ENCODE data around the gene SHISA4.
"Not testable (repeated sequence)": the region's sequence is repeated elsewhere in the genome, so short reads cannot be mapped to it uniquely, and the experiment has no call there.

The SHISA4 gene, protein sequence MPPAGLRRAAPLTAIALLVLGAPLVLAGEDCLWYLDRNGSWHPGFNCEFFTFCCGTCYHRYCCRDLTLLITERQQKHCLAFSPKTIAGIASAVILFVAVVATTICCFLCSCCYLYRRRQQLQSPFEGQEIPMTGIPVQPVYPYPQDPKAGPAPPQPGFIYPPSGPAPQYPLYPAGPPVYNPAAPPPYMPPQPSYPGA

DNA sequence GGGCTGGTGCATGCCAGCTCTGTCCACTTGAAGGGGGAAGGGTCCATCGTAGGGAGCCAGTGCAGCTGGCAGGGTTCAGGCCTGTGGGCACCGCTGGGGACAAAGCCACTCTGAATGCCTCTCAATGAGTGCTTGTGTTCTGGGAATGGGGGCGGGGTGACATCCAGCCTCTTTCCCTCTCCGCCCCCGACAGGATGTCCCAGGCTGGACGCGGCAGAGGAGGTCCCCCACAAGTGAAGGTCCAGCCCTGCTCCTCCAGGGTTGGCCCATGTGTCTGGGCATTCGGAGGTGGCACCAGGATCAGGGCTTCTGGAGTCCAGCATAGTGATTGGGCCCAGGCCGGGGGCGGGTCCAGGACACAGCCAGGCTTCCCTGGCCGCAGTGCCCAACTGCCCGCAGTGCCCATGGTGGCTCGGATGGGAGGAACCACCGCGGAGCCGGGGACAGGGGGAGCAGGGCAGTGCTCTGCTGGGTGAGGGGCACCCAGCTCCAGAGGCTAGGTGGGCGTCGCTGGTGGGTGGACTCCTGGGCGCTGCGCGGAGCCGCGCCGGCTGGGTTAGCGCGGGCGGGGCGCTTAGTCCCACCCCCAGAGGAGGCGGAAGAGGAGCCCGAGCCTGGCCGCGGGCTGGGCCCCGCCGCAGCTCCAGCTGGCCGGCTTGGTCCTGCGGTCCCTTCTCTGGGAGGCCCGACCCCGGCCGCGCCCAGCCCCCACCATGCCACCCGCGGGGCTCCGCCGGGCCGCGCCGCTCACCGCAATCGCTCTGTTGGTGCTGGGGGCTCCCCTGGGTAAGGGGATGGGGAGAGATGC is at the start of gene SHISA4:
SHISA4 (plus strand) TSS at position 617 of the 808 bp plus-strand sequence; CDS start at position 714, 97 bp downstream.
- DNase-seq: peak; percentile 48

DNA sequence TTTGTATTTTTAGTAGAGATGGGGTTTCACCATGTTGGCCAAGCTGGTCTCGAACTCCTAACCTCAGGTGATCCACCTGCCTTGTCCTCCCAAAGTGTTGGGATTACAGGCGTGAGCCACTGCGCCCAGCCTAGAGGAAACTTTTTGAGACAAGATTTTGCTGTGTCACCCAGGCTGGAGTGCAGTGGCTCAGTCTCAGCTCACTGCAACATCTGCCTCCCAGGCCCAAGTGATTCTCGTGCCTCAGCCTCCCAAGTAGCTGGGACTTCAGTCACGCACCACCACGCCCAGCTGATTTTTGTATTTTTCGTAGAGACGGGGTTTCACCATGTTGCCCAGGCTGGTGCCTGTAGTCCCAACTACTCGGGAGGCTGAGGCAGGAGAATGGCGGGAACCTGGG is 49.6 kb upstream of the SHISA4 start:
- not testable (repeated sequence) for DNase-seq

DNA sequence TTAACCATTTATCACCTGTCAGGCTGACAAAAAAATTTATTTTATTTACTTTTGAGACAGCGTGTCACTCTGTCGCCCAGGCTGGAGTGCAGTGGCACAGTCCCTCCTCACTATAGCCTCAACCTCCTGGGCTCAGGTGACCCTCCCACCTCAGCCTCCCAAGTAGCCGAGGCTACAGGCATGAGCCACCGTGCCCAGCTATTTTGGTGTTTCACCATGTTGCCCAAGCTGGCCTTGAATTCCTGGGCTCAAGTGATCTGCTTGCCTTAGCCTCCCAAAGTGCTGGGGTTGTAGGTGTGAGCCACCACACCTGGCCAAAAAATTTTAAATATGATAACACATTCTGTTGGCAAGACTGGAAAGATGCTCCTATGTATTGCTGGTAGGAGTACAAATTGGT is 48.6 kb upstream of the SHISA4 start:
- DNase-seq: no peak

DNA sequence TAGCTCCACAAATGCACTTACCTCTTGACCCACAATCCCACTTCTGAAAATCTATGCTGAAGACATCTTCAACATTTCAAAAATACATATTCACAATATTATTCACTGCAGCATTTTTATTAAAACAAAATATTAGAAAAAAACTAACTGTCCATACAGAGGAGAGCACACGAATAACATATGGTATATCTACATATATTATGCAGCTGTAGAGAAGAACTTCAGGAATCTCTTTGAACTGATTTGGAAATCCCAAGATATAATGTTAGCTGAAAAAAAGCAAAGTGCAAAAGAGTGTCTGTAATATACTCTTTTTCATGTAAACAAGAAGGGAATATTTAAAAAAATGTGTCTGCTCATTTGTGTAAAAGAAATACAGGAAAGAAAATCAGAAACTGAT is 48.2 kb upstream of the SHISA4 start:
- no peak for DNase-seq

DNA sequence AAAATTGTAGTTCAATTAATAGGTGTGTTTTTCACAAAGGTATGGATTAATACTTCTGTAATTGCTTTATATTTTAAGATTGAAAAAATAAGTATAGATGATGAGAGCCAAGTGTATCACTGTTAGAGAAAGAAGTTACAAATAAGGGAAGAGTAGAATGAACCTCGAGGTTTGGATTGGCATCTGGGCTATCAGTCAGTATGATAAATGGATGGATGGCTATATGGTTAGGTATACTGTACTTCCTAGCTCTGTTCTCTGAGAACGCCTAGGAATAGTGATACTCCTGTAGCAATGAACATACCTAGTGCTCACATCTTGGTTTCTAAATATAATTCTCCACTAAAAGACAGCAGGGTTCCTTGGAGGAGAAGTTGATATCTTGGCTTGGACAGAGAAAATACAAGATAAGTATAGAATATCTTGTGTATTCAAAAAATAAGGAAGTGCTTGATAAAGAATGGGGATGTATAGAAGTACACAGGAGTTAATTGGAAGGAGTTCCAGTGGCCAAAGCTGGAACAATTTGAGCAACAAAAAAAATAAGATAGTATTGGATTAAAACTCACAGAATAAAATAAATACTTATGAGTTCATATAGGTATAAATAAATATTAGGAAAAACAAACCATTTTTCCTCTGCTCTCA is 47.3 kb upstream of the SHISA4 start:
- no peak for DNase-seq

DNA sequence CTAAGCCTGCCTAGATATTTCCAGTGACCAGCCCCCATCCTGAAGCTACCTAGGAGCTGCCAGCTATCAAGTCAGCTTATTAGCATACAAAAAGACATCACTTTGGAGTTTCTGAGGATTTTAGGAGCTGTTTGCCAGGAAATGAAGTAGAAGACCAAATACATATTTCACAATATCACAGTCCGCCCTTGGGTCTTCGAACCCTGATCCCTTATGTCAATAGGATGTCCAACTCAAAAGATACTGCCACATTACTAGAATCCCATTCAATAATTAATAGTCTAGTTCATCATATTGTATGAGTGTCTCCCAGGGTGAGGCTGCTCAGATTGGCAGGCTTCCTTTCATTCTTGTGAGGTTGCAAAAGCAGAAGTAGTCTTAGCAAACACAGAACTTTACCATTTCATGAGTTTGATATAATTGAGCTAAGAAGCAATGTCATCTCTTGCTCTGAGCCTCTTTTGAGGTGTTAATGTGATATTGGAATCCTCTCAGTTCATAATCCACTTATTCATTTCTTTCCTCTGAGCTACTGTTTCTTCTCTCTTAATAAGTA is 46.1 kb upstream of the SHISA4 start:
- no peak for DNase-seq

DNA sequence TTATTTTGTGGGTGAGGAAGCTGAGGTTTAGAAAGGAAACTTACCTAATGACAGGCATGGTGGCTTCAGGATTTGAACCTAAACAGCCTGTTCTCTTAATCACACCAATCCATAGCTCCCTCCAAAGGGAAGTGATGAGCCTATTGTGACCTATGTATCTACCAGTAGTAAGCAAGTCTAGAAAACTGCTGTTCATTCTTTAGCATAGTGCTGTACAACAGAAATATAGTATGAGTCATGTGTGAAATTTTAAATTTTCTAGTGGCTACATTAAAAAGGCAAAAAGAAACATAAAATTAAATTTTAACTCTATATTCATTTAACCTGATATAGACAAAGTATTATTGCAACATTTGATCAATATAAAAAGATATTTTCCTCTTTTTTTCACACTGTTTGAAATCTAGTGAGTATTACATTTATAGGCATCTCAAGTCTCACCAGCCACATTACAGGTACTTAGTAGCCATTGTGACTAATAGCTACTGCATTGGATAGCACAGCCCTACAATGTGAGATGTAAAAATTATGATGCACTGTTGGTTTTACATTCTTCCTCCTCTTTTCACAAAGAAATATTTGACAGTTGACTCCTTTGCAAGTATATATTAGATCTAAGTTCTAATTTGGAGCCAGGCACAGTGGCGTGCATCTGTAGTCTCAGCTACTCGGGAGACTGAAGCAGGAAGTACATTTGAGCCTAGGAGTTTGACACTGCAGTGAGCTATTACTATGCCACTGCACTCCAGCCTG is 43.2 kb upstream of the SHISA4 start:
- DNase-seq: no peak

DNA sequence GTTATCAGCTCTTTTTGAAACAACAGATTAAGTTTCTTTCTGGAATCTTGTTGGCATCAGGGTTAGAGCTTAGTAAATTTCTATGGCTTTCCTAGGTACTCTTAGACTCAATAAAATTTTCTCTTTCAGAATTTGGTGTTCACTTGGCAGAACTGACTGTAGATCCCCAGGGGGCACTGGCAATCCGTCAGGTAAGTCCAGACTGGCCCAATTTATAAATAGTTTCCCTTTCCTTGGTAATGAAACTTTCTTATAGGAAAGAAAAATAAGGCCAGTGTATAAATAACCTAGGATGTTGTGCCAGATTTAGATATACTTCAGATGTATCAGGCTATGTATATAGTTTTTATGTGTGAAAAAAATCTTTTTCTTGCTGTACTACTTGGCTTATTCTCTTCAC is 41.5 kb upstream of the SHISA4 start:
- no peak for DNase-seq

DNA sequence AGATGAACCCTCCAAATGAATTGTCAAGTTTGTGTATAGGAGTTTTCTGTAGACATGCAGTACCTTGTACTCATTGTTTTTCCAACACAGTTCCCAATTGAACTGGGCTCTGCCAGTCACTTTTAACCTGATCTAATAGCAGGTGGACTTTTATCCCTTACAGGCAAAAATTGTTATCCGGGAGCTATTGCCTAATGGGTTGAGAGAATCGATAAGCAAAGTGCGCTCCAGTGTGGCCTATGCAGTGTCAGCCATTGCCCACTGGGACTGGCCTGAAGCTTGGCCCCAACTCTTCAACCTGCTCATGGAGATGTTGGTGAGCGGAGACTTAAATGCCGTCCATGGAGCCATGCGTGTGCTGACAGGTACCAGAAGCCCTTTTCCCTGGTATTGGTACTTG is 40.5 kb upstream of the SHISA4 start:
- no peak for DNase-seq

DNA sequence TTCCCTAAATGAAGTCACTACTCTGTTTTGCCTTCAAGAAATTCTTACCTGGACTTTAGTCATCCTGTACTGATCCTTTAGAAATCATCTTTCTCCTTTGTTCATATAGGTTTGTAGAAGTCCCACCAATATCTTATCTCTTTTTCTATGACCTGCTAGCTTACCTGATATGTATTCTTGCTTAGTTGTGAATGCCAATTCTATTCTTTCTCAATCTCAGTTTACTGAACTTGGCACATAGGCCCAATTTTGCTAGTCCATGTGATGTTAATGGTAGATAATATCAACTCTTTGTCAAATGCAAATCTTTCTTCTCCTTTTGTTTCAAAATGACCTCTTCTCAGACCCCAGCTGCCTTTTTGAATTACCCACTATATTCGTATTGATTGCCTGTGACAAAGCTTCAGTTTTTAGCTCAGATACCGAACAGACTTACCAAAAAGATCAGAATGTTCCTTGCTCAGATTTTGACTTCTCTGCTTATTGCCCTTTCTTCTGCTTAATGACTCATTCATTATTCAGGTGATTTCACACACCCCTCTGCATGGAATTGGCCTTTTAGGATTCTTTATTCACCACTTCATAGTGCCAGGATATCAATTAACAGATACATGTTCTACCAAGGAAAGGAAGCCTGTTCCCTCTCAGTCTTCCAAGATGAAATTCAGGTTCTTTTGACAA is 39.2 kb upstream of the SHISA4 start:
- DNase-seq: no peak

DNA sequence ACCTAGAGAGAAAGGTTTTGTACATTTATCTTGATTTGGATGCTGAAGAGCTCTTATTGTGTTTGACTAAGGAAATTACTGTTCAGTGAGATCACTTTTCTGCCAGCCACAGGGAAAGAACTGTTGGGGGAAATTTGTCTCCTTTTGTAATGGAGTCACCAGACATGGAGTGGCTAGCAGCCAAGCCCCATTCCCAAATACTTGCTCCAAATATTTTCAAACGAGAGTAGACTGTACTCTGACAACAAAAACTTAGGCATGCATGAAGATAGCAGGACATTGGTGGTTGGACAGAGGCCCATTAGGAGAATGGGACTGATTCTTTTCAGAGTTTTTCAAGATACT is 38.7 kb upstream of the SHISA4 start:
- DNase-seq: no peak

DNA sequence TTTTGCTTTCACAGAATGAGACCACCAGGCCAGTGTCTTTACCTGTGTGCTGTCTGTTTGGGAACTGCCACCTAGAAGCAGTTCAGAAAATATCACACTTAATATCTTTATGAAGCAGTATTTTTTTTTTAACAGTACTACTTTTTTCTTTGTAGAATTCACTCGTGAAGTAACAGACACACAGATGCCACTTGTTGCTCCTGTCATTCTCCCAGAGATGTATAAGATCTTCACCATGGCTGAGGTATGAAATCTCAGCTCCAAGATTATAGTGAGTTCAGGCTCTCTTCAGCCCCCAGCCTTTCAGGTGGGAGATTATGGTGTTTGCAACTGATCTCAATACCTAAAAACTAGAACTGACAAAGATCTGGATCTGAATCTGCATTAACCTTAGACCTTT is 36.7 kb upstream of the SHISA4 start:
- no peak for DNase-seq

DNA sequence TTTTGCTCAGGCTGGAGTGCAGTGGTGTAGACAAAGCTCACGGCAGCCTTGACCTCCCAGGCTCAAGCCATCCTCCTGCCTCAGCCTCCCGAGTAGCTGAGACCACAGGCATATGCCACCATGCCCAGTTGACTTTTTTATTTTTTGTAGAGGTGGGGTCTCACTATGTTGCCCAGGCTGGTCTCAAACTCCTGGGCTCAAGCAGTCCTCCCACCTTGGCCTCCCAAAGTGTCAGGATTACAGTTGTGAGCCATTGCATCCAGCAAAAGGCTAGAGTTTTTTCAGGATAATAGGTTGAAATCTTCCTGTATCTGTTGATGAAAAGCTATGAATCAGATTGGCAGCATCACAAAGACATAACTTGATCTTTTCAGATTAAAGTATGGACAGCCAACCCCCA is 32.0 kb upstream of the SHISA4 start:
- DNase-seq: not testable (repeated sequence)

DNA sequence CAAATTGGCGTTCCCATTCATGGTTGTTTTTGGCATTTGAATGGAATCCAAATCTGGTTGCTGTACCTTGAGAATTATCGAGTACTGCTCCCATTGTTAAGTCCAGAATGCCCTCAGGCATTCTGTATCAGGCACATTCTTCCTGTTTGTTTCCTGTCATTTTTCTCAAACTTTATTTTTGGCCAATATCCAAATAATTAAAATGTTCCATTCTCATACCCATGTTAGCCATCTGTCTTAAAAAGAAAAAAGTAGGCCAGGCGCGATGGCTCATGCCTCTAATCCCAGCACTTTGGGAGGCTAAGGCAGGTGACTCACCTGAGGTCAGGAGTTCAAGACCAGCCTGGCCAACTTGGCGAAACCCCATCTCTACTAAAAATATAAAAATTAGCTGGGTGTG is 29.3 kb upstream of the SHISA4 start:
- no peak for DNase-seq

DNA sequence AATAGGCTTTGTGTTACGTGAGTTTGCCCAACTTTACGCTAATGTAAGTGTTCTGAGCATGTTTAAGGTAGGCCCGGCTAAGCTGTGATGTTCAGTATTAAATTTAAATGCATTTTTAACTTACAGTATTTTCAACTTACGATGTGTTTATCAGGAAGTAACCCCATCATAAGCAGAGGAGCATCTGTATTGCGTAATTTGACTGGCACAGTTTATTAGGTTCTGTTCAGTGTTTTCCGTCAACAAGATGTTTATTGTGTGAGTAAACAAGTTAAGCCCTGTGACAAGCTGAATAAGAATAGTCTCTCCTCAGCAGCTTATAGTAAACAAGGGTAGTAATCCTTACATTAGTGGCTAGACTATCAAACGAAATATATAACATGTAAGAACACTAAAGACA is 27.2 kb upstream of the SHISA4 start:
- DNase-seq: no peak

DNA sequence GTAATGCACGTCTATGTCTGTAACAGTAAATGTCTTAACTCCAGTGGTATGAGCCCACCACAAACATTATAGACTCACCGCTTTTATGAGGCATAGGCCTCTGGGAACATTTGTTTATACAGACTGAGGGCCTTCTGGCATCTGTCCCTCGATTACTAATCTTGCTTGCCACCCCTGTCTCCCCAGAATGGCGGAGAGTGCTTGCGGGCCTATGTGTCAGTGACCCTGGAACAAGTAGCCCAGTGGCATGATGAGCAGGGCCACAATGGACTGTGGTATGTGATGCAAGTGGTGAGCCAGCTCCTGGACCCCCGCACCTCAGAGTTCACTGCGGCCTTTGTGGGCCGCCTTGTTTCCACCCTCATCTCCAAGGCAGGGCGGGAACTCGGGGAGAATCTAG is 18.3 kb upstream of the SHISA4 start:
- DNase-seq: no peak

DNA sequence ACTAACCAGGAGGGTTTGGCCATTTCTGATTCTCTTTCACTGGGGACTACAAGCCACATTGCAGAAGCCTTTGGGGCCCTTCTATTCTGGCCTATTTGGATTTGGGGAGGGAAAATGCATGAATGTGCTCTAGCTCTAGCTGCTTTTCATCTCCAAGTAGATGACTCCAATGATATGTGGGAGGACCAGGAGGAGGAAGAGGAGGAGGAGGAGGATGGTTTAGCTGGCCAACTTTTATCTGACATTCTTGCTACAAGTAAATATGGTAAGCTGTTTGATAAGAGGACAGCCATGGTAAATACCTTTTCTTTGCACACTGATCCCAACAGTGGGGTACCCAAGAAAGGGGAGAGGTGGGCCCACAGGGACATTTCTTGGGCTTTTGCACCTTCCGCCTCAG is 14.0 kb upstream of the SHISA4 start:
- DNase-seq: no peak

DNA sequence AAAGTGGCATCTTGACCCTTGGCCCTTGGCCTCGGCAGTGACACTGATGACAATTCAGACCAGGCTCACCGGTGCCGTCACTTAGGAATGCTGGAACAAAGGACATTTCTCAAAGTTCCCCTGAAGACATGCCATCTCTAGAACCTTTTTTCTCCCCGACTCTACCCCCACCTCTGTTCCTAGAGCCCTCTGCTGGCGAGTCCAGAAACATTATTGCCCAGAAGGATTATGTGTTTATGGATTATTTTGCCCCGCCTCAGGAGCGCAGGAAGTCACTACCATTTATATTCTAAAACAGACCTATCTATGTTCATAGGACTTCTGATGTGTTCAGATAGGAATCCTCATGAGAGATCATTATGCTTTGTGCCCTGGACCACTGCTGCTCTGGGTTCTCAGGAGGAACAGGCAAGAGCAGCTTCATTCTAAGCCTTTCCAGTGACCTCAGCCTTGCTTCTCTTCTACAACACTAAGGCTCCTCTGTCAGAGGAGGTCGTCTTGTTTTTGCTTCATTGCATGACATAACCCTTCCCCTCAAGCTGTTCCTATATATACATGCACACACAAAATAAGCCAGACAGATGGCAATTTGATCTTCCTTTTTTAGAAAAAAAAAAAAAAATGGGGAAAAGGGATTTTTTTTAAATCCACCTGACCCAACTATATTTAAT is 12.4 kb upstream of the SHISA4 start:
- no peak for DNase-seq

DNA sequence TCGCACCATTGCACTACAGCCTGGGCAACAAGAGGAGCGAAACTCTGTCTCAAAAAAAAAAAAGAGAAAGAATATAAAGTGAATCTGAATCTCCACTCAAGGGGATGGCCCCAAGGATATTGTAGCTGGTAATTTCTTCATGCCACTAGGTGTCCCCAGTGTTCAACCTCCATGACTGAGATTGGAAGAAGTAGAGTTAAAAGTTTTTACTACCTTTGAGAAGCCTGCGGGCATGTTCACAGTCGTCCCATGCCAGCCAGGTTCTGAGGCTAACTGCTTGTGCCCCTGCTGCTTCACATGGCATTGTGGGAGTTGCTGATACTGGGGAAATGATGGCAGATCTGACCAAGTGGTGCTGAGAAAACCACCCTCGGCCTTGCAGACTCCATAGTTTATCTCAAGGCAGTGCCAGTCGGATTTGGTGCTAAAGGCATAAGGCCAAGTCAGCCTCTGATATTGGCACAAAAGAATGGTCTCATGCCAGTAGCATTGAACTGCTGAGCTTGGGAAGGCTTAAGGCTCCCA is 10.8 kb upstream of the SHISA4 start:
- peak; percentile 71 for DNase-seq

DNA sequence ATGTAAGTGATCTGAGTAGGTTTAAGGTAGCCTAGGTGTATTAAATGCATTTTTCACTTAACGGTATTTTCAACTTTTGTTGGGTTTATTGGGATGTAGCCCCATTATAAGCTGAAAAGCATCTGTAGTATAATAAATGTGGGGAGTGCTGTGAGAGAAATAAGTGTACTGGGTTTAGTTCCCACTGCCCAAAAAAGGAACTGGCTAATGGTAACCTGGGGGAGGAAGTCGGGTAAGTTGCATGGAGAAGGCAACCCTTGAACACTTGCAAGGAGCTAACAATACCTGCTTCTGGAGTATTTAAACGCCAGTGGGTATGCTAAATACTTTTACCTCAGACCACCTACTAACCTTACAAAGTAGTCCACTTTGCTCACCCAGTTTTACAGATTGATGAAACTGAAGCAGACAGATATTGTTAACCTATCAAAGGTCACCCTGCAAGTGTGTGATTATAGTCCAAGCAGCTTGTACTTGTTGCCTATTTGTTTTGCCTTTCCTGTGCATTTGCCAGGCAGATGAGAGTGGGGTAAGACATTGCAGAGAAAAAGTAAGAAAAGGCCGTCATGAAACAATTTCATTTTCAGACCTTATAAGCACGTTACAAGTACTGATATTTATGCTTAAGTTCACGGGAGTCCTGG is 7.6 kb upstream of the SHISA4 start:
- DNase-seq: no peak

DNA sequence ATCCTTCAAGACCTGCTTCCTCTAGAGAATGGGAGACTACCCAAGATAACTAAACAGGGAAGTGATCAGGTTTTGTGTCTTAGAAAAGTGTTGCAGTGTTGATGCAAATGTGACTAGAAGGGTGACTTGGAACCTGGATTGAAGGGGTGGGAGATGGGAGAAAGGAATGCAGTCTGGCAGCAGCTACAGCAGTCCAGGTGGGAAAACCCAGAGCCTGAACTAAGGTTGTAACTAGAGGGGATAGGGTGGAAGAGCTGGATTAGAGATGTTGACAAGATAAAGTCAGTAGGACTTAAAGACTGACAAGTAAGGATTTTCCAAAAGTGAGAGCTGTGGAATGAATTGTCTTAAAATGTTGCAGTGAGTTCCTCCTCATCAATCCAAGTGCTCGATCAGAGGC is 7.1 kb upstream of the SHISA4 start:
- DNase-seq: no peak

Data from RPMI8226 (cell line).